ENCODE data around the gene MYH15. TPM values are rescaled to one million over a fixed set of nuclear protein-coding genes. Genes with fewer than 3 reads are reported as not detected.

Gene MYH15
- polyA plus RNA-seq, 3 donors = not detected

- H3K9me3 ChIP-seq (replicated peaks in 1 of 2; ENCODE audit: control insufficient read depth in 1 of 2, insufficient read depth in 1 of 2, low read length in 2 of 2) = no peaks in the 10 kb centered on the region
- H3K4me1 Mint-ChIP-seq = peaks cover 15% of the 10 kb centered on the region
- intact Hi-C loops (cut with micrococcal nuclease) = no loop called here
- no peak overlapping the region for H3K4me3 Mint-ChIP-seq
- no peaks in the 10 kb centered on the region for H4K20me1 ChIP-seq (ENCODE audit: insufficient read depth, low read length)
- H3K27me3 ChIP-seq (ENCODE audit: control insufficient read depth in 2 of 2, insufficient read depth in 2 of 2, low read length in 2 of 2) = no peaks in the 10 kb centered on the region
- H3K79me2 ChIP-seq (ENCODE audit: insufficient read depth, low read length) = no peaks in the 10 kb centered on the region
- H3K27me3 Mint-ChIP-seq (ENCODE audit: low read depth in 3 of 3) = no peaks in the 10 kb centered on the region
- TF ChIP-seq, protein P1, sequence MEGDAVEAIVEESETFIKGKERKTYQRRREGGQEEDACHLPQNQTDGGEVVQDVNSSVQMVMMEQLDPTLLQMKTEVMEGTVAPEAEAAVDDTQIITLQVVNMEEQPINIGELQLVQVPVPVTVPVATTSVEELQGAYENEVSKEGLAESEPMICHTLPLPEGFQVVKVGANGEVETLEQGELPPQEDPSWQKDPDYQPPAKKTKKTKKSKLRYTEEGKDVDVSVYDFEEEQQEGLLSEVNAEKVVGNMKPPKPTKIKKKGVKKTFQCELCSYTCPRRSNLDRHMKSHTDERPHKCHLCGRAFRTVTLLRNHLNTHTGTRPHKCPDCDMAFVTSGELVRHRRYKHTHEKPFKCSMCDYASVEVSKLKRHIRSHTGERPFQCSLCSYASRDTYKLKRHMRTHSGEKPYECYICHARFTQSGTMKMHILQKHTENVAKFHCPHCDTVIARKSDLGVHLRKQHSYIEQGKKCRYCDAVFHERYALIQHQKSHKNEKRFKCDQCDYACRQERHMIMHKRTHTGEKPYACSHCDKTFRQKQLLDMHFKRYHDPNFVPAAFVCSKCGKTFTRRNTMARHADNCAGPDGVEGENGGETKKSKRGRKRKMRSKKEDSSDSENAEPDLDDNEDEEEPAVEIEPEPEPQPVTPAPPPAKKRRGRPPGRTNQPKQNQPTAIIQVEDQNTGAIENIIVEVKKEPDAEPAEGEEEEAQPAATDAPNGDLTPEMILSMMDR (IDR thresholded peaks at IDR 0.05) = no peak
- H3K9ac ChIP-seq (ENCODE audit: insufficient read depth, low read length, poor library complexity, severe bottlenecking) = no peak overlapping the region
- WGBS (ENCODE audit: insufficient coverage) = 100% methylated on average over 1 of the region's 2 CpGs
- H3K4me3 ChIP-seq (replicated peaks in 1 of 3; ENCODE audit: low read depth in 2 of 3, low read length in 3 of 3) = no peak overlapping the region
- no peaks in the 10 kb centered on the region for H3K36me3 ChIP-seq (replicated peaks in 1 of 2; ENCODE audit: control insufficient read depth in 1 of 2, insufficient read depth in 2 of 2, low read length in 2 of 2)
- peaks cover 0 to 6% (median 0%) of the 10 kb centered on the region in 7 donors for H3K9me3 Mint-ChIP-seq
- no peak overlapping the region for H2AFZ ChIP-seq (ENCODE audit: insufficient read depth, low read depth, low read length, poor library complexity, severe bottlenecking)
- H3K36me3 Mint-ChIP-seq = no peaks in the 10 kb centered on the region
- no peak for DNase-seq
- H3K27ac Mint-ChIP-seq = no peak overlapping the region
- no peak overlapping the region for H3K4me2 ChIP-seq (replicated peaks; ENCODE audit: extremely low read depth, low read length, poor library complexity, severe bottlenecking)
- no peak overlapping the region for H3K27ac ChIP-seq (ENCODE audit: low read depth in 1 of 2, low read length in 2 of 2)
- peaks cover 13 to 14% of the 10 kb centered on the region in 2 donors for H3K4me1 ChIP-seq (ENCODE audit: control insufficient read depth in 1 of 2, insufficient read depth in 2 of 2, low read length in 2 of 2)
Measured at GRCh38 chr3:108401836-108402235, 108.6 kb downstream of the MYH15 start.

GRCh38 chr3:108398510-108398909 lies 111.9 kb downstream of the MYH15 start:
- Histone ChIP-seq H2AFZ (ENCODE audit: insufficient read depth, low read depth, low read length, poor library complexity, severe bottlenecking) (no peak overlapping the region), H4K20me1 (ENCODE audit: insufficient read depth, low read length) (no peaks in the 10 kb centered on the region)

More at GRCh38 chr3:108398510-108398909, 111.9 kb downstream of the MYH15 start:
- H3K27me3 Mint-ChIP-seq (ENCODE audit: low read depth in 3 of 3) = no peaks in the 10 kb centered on the region
- DNase-seq = no peak
- Histone ChIP-seq H3K4me1 (ENCODE audit: control insufficient read depth in 1 of 2, insufficient read depth in 2 of 2, low read length in 2 of 2) (no peaks in the 10 kb centered on the region), H3K9ac (ENCODE audit: insufficient read depth, low read length, poor library complexity, severe bottlenecking) (no peak overlapping the region), H3K27me3 (ENCODE audit: control insufficient read depth in 2 of 2, insufficient read depth in 2 of 2, low read length in 2 of 2) (no peaks in the 10 kb centered on the region), H3K4me3 (replicated peaks in 1 of 3; ENCODE audit: low read depth in 2 of 3, low read length in 3 of 3) (no peak overlapping the region), H3K79me2 (ENCODE audit: insufficient read depth, low read length) (no peaks in the 10 kb centered on the region), H3K4me2 (replicated peaks; ENCODE audit: extremely low read depth, low read length, poor library complexity, severe bottlenecking) (no peak overlapping the region), H3K9me3 (replicated peaks in 1 of 2; ENCODE audit: control insufficient read depth in 1 of 2, insufficient read depth in 1 of 2, low read length in 2 of 2) (no peaks in the 10 kb centered on the region), H3K27ac (ENCODE audit: low read depth in 1 of 2, low read length in 2 of 2) (no peak overlapping the region), H3K36me3 (replicated peaks in 1 of 2; ENCODE audit: control insufficient read depth in 1 of 2, insufficient read depth in 2 of 2, low read length in 2 of 2) (no peaks in the 10 kb centered on the region)
- peaks cover 5% of the 10 kb centered on the region for H3K4me1 Mint-ChIP-seq
- TF ChIP-seq, protein P1 (IDR thresholded peaks at IDR 0.05) = no peak
- H3K4me3 Mint-ChIP-seq = no peak overlapping the region
- H3K36me3 Mint-ChIP-seq = no peaks in the 10 kb centered on the region
- 90% methylated on average over 3 of the region's 6 CpGs for WGBS (ENCODE audit: insufficient coverage)
- no peak overlapping the region for H3K27ac Mint-ChIP-seq
- intact Hi-C loops (cut with micrococcal nuclease) = no loop called here
- H3K9me3 Mint-ChIP-seq = peaks cover 0 to 6% (median 0%) of the 10 kb centered on the region in 7 donors

Data from CD14-positive monocyte (primary cell).